ENCODE results near the gene ASB13. TPM values are rescaled to one million over a fixed set of nuclear protein-coding genes. Genes with fewer than 3 reads are reported as not detected.

Gene ASB13
- total RNA-seq, 1 experiment from 2014 or later, result 18.4 TPM

DNA sequence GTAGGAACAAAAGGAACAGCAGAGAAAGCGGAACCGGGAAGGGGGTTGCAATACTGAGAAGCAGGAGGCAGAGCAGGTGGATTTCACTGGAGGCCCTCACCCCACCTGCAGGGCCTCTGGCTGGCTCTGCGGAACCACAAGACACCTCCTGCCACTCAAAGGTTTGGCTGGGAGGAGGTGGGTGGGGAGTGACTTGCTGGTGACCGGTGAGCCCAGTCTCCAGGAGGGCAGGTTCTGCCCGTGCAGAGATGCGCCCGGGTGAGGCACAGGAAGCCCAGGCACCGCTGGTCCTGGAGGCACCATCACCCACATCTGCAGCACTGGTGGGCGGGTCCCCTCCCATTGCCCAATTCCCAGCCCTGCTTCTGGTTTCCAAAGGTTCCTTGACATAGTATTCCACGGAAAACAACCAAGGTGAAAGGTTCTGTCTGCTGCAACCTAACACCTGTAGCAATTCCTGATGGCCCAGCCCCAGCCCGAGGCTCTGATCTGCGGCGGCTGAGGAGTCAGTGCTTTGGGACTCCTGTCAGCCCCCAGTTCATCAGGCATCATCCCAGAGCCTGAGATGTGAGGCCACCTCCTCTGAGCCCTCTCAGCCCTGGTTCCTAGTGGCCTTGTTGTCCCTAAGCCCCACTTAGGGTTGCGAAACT lies 77.3 kb downstream of the ASB13 start:
- H3K27me3 ChIP-seq (ENCODE audit: control insufficient read depth, insufficient read depth, low read length), result no peaks in the 10 kb centered on the region
- CTCF ChIA-PET, result no interaction called here
- POLR2A ChIA-PET, result no interaction called here
- BruUV-seq (replicated peaks), result no TSS peak
- peaks cover 3% of the 10 kb centered on the region; the same call in 1 of the 2 replicates for H3K4me1 ChIP-seq (ENCODE audit: control insufficient read depth, insufficient read depth, low read length)
- H3K4me3 ChIP-seq (ENCODE audit: low read depth in 2 of 2, low read length in 2 of 2), result no peak overlapping the region
- TF ChIP-seq SIN3A (IDR thresholded peaks at IDR 0.05; ENCODE audit: borderline replicate concordance, insufficient read depth, low read depth, low read length), result no peak
- no peak for TF ChIP-seq REST (IDR thresholded peaks at IDR 0.05; ENCODE audit: insufficient read depth in 1 of 2, low read depth in 2 of 2, low read length in 1 of 2)
- TF ChIP-seq POLR2AphosphoS5 (IDR thresholded peaks at IDR 0.05; ENCODE audit: low read depth, low read length), result no peak
- TF ChIP-seq CTCF (IDR thresholded peaks at IDR 0.05), result no peak
- no peak for TF ChIP-seq TCF7L2 (IDR thresholded peaks at IDR 0.05; ENCODE audit: low read depth, low read length)
- DNase-seq (ENCODE audit: low read depth, low spot score) (no peak), ATAC-seq (no peak)
- intact Hi-C loops (cut with micrococcal nuclease; ENCODE audit: unreplicated experiment), result no loop called here
- H3K27ac ChIP-seq (ENCODE audit: low read length), result no peak overlapping the region
- H3K36me3 ChIP-seq (ENCODE audit: control insufficient read depth, insufficient read depth, low read length), result no peaks in the 10 kb centered on the region
- no peaks in the 10 kb centered on the region for H3K9me3 ChIP-seq (ENCODE audit: control insufficient read depth, insufficient read depth, low read depth, low read length)
- in situ Hi-C loops (cut with HindIII; ENCODE audit: low pct_unique_long_range_greater_than_20kb, low sequenced_read_pairs), result no loop called here

Other genes with a start within 250 kb of the ASB13 start
- not detected for gene CALML5, start 167.0 kb downstream of the ASB13 start, total RNA-seq (2021; ENCODE audit: unreplicated experiment)
- gene CALML3, start 141.6 kb downstream of the ASB13 start, total RNA-seq (2021; ENCODE audit: unreplicated experiment), result not detected
- 57.4 TPM for gene TASOR2, start 18.2 kb upstream of the ASB13 start, total RNA-seq (2021; ENCODE audit: unreplicated experiment)
- 130 TPM for gene GDI2, start 146.8 kb upstream of the ASB13 start, total RNA-seq (2021; ENCODE audit: unreplicated experiment)
- 6.9 TPM for gene ANKRD16, start 223.3 kb upstream of the ASB13 start, total RNA-seq (2021; ENCODE audit: unreplicated experiment)
- gene FBH1, start 223.6 kb upstream of the ASB13 start, total RNA-seq (2021; ENCODE audit: unreplicated experiment), result 50.5 TPM